Renal cortex interstitium (tissue), 15 donors: ENCODE measurements around the gene CD22. TPM values are rescaled to one million over a fixed set of nuclear protein-coding genes. Genes with fewer than 3 reads are reported as not detected.
"Not testable (repeated sequence)": the region's sequence is repeated elsewhere in the genome, so short reads cannot be mapped to it uniquely, and the experiment has no call there.

Experiments used
- DNase-seq, 11 donors: peaks; one replicate each; pipeline ENCODE4 v3.0.0-alpha.2; 2013; ENCODE audit warnings: low read depth in 9 of 11, low spot score in 4 of 11; ENCODE audit errors: extremely low read depth in 1 of 11
- long read RNA-seq, 16 experiments: transcript quantifications; one replicate each; lab custom pipeline, GENCODE V29; 2026
- polyA plus RNA-seq, 3 donors: library from polyadenylated mRNA; unstranded; fragments of 120-200 nt; gene quantifications; one replicate each; pipeline ENCODE4 v1.2.1, GENCODE V29; 2013; ENCODE audit not compliant: insufficient read length in 3 of 3

Gene CD22
- 10 to 100 TPM; 10.7 to 16.5 (median 12.5) TPM for polyA plus RNA-seq
- long read RNA-seq, donor 1, partial matches to known transcripts: 8 of 8 reads
- long read RNA-seq, donor 1, other reads (novel, unspliced or antisense): 0 of 8 reads
- long read RNA-seq, donor 2: 0 reads
- long read RNA-seq, donor 3: 0 reads
- long read RNA-seq, donor 4, partial matches to known transcripts: 0 of 1 reads
- long read RNA-seq, donor 4, other reads (novel, unspliced or antisense): 0 of 1 reads
- long read RNA-seq, donor 5: 0 reads
- long read RNA-seq, donor 6, partial matches to known transcripts: 0 of 1 reads
- long read RNA-seq, donor 6, other reads (novel, unspliced or antisense): 0 of 1 reads
- long read RNA-seq, donor 7: 0 reads
- long read RNA-seq, donor 8: 0 reads
- long read RNA-seq, donor 9: 0 reads
- long read RNA-seq, donor 10: 0 reads
- long read RNA-seq, donor 11: 0 reads
- long read RNA-seq, donor 12: 0 reads
- long read RNA-seq, donor 13: 0 reads
- long read RNA-seq, donor 14: 0 reads
- long read RNA-seq, donor 15, partial matches to known transcripts: 0 of 1 reads
- long read RNA-seq, donor 15, other reads (novel, unspliced or antisense): 0 of 1 reads
- long read RNA-seq, donor 16: 0 reads

DNA sequence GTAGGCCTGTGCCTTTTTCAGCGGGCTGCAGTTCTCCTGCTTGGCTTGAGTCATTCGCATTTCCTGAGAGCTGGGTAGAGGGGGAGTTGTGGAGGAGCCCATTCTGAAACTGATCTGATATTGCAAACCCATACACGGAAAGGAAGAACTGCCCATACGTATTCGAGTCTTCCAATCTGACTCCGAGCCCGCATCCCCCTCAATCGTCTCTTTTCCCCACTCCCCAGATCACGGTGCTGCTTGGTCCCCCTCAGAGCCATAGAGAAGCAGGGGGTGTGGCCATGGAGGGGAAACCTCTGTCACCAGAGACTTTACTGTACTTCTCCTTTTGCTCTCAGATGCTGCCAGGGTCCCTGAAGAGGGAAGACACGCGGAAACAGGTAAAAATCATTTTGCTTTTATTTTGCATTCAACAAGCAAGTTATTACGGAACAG is at the start of gene CD22:
Gene CD22, plus strand, starts transcription at position 337 of the 435 bp plus-strand sequence. CDS start 2,854 bp downstream, outside the sequence.
- no peak for DNase-seq

DNA sequence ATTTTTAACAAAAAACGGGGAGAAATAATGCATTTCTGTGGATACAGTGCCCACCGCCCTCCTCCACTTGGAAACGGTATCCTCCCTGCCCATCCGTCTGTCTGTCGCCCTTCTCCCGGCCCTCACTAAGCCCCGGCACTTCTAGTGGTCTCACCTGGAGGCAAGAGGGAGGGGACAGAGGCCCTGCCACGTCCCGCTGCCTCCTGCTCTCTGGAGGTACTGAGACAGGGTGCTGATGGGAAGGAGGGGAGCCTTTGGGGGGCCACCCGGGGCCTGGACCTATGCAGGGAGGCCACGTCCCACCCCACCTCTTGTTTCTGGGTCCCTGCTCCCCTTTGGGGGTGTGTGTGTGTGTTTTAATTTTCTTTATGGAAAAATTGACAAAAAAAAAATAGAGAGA is 49.6 kb upstream of the CD22 start:
- DNase-seq: no peak

DNA sequence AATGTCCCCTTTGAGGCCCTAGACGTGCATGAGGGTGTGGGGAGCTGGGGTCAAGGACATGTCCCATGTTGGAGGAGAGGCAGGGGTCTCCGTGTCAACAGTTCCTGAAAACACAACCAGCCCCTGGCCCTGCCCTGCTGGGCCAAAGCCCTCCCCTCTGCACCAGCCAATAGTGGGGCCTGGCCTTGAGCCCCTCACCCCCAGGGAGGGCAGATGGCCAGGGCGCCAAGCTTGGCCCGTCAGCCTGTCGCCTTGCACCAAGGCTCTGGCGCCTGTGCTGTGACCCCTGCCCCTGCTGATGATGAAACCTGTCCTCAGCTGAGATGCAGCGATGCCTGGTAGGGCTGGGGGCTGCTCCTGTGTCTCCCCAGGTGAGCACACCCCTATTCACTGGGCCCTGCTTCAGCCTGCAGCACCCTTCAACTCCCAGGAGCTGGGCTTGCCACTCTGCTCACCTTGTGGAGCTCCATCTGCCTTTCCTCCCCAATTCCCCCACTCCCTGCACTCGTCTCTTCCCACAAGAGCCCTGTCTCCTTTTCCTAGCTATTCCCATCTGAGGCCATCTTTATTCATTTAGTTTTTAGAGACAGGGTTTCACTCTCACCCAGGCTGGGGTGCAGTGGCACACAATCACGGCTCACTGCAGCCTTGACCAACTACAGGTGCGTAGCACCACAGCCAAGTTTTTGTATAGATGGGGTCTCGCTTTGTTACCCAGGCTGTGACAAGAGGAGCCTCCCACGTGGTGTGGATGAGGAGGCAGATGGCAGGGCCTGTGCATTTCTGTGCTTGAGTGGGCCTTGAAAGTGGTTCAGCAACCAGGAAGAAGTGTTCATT is 48.8 kb upstream of the CD22 start:
- DNase-seq: no peak

DNA sequence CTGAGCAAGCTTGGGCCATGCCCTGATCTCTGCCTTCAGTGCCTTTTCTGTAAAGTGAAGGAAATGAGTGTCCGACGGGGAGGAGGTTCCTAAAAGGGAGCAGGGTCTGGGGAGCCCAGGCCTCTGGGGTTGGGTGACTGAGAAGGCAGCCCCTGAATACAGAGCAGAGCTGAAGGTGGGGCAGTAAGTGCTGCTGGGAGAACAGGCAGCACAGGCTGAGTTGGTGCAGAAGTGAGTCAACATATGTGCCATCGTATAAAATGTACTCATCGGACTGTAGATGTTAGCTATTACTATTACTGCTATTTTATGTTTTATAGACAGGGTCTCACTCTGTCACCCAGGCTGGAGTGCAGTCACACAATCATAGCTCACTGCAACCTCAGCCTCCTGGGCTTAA is 47.7 kb upstream of the CD22 start:
- DNase-seq: no peak

DNA sequence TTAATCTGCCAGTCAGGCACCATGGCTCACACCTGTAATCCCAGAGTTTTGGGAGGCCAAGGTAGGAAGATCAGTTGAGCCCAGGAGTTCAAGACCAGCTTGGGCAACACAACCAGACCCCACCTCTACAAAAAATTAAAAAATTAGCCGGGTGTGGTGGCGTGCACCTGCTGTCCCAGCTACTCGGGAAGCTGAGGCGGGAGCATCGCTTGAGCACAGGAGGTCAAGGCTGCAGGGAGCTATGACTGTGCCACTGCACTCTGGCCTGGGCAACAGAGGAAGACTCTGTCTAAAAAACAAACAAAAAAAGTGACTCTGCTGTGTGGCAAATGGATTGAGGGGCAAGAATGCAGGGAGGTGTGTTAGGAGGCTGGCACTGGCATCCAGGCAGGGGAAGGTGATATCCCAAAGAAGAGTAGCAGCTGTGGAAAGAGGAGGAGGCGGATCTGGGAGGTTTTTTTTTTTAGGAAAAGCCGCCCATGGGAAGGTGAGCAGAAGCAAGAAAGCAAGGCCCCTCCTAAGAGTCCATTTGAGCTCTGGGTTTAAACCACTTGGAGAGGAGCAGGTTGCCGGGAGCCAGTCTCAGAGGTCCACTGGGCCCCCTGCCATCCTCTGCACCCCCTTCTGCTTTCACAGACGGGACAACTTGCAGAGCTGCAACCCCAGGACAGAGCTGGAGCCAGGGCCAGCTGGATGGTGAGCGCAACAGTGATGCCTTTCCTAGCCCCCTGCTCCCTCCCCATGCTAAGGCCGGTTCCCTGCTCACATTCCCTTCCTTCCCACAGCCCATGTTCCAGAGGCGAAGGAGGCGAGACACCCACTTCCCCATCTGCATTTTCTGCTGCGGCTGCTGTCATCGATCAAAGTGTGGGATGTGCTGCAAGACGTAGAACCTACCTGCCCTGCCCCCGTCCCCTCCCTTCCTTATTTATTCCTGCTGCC is 44.6 kb upstream of the CD22 start:
- DNase-seq: no peak

DNA sequence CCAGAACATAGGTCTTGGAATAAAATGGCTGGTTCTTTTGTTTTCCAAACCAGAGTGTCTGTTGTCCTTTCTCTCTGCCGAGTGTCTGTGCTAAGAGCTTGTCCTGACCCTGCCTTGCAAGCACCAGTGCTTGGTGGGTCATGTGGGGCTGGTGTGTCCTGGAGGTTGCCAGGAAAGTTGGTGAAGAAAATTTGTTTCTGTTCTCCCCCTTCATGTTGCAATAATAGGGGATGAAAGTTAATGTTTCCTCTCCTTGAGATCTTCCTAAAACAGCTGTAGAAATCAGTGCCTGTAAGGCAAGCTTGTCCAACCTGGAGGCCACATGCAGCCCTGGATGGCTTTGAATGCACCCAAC is 43.9 kb upstream of the CD22 start:
- DNase-seq: no peak

DNA sequence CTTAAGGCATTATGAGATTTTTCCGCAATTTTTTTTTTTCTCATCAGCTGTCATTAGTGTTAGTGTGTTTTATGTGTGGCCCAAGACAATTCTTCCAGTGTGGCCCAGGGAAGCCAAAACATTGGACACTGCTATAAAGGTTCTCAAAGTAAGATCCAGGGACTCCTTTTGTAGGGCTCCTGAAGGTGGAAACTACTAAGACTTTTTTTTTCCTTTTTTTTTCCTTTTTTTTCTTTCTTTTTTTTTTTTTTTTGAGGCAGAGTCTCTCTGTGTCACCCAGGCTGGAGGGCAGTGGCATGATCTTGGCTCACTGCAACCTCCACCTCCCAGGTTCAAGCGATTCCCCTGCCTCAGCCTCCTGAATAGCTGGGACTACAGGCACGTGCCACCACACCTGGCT is 43.5 kb upstream of the CD22 start:
- not testable (repeated sequence) for DNase-seq

DNA sequence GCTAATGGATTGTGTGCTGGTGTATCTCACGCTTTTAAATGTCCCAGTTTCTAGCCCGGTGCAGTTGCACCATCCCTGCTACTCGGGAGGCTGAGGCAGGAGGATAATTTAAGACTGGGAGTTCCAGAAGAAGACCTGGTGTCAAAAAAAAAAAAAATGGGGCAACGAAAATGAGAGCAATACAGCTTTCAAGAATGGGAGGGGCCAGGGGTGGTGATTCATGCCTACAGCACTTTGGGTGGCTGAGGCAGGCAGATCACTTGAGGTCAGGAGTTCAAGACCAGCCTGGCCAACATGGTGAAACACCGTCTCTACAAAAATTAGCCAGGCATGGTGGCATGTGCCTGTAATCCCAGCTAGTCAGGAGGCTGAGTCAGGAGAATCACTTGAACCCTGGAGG is 42.9 kb upstream of the CD22 start:
- DNase-seq: not testable (repeated sequence)

DNA sequence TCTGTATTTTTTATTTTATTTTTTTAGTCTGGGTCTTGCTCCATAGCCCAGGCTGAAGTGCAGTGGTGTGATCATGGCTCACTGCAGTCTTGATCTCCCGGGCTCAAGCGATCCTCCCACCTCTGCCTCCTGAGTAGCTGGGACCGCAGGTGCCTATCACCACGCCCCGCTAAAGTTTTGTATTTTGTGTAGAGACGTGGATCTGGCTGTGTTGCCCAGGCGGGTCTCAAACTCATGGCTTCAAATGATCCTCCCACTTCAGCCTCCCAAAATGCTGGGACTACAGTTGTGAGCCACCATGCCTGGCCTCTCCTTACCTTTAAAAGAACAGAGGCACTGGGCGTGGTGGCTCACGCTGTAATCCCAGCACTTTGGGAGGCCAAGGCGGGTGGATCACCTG is 41.3 kb upstream of the CD22 start:
- DNase-seq: no peak

DNA sequence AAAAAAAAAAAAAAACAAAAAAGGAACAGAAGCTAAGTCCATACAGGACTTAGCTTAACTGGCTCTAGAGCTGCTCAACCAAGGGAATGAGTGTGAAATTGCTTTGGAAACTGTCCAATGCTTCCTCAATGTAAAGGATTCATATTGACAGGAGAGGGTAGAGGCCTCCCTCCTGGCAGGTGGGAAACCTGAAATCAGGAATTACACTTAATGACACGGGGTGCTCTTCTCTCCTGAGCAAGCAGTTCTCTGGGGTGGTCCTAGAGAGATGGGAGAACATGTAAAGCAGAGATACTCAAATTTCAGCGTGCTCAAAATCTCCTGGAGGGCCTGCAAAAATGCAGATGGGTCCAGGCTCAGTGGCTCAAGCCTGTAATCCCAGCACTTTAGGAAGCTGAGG is 40.7 kb upstream of the CD22 start:
- no peak for DNase-seq

DNA sequence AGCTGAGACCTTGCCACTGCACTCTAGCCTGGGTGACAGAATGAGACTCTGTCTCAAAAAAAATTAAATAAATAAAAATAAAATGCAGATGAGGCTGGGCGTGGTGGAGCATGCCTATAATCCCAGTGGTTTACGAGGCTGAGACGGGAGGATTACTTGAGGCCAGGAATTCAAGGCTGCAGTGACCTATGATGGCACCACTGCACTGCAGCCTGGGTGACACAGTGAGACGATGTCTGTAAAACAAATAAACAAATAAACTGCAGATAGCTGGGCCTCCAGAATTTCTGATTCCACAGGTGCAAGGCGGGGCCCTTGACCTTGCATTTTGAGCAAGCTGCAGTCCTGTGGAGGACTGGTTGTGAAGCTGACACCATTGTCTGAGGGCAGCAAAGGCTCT is 40.1 kb upstream of the CD22 start:
- DNase-seq: no peak

DNA sequence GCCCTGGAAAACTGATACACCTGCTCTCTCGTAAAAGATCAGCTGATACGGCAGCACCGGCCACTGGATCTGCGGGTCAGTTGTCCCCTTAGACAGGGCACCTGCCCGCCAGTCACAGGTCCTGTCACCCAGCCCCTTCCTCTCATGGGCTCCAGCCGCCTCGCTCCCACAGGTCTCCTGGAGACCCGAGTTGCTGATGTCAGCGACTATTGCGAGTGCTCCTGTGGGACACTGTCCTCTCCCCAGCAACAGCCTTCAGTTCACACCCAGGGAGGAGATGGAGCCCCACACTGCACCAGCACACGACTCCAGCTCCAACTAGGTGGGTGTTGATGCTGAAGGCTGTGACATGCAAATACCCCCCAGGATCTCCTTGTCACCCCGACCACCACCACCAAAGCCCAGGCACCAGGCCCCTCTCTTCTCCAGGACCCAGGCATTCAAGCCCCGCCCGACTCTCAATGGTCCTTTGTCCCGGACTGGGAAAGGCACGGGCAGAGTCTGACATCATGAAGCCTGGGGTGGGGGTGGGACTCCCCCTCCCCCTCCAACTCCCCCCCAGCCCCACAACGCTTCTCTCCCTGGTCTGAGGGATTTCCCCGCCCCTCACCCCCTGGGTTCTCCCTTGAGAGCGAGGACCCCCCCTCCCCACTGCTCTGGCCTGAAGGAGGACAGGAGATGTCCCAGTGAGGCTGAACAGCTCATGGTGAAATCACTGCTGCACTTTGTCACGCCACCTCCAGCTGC is 38.4 kb upstream of the CD22 start:
- no peak for DNase-seq

DNA sequence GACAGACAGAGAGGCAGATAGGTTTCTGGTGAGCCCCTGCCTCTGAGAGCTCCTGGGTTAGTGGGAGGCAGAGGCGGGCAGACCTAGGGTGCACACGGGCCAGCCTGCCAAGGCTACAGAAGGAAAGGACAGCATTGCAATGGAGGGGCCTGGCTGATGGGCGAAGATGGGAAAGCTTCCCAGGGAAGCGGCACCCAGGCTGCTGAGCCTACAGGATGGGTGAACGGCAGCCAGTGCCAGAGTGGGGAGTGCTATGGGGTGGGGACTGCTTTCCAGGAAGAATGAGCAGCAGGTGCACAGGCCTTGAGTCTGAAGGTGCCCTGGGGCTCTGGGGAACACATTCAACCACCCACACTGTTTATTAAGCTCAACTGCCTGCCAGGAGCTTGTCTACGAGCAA is 37.7 kb upstream of the CD22 start:
- DNase-seq: no peak

DNA sequence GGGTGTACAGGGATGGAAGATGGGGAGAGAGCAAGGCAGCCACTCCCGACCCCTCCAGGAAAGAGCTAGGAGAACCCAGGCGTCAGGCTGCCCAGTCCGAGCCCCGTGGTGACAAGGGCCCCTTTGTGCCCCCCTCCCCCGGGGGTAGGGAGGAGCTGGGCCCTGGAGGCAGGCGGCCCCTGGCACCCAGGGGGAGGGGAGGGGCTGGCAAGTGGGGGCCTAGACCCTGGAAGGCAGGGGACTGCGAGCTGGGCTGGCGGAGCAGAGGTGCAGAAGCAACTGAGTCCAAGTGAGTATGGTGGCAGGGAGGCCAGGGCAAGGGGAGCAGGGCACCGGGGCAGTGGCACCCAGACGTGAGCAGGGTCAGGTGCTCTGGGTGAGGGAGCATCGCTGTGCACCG is 37.1 kb upstream of the CD22 start, which contains the start of gene MAG:
Gene MAG, plus strand, starts transcription at position 246 of the 400 bp plus-strand sequence. CDS start 3,248 bp downstream, outside the sequence.
- DNase-seq: no peak

DNA sequence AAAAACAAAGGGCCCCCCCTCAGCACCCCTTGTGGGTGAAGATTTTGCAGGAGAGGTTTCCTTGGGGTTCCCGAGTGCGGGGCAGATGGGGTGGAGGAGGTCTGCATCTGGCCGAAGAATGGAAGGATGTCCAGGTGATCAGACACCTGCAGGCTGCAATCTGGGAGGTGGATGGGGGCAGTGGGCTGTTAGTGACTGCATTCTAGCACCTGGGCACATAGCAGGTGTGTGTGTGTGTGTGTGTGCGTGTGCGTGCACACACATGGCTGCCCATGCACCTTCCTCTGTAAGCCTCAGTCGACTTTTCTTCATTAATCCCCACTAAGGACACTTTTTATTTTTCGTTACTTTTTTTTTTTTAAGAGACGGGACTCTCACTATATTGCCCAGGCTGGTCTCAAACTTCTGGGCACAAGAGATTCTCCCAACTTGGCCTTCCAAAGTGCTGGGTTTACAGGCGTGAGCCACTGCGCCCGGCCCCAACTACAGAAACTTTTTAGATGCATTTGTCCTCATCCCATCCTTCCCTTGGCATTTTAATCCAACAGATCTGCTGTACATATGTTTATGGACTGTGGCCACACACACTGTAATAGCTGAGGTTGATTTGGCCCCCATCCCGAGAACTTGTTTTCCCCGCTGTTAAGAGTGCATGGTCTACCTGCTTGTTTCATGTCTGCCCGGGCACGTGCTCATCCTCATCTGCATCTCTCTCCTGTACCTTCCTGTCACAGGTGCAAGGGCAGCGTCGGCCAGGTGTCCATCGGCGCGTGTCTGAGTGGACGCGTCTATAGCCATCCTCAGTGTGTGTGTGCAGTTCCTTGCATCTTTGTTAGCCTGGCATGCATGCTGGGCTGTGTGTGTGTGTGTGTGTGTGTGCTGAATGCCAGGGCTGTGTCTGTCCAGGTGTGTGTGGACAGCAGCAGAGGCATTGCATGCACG is 36.3 kb upstream of the CD22 start:
- no peak for DNase-seq

DNA sequence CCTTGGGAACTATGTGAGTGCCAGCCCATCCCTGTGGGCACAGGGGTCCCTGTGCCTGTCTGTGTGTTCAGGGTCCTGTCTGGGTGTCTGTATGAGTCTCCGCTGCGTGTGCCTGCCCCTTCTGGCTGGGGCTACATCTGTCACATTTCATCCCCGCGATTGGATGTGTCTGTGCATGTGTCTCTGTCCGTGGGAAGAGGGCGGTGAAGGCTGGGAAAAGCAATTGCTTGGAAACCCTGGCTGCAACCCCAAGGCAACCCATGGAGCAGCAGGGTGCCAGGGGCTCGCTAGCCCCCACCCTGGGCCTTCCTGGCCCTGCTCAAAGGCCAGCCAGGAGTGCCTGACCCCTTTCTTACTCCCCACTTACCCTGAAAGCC is 35.6 kb upstream of the CD22 start:
- DNase-seq: no peak

DNA sequence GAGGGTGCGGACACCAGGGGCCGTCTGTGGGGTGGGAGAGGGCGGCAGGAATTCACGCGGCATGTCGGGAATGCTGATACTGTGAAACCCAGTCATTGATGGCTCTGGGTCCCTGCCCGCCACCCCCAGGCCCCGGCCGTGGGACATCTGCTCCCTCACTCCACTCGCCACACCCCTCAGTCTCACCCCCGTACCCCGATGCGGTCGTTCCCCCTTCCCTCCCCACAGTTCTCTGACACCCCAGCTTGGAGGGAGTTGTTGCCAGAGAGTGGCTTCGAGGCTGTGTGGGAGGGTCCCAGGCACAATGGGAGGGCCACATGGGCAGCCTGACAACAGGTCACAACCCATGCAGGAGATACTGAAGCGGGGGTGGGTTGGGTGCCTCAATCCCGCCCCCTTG is 35.2 kb upstream of the CD22 start:
- no peak for DNase-seq
